Lung (tissue), 12 donors: Measurements from ENCODE around the gene TSPYL1. TPM values are rescaled to one million over a fixed set of nuclear protein-coding genes. Genes with fewer than 3 reads are reported as not detected.

Experiments used
- ATAC-seq: fragments of 200-7000 bp; cut with Tn5 transposase; one replicate; pipeline ENCODE4 v1.9.1; 2020; ENCODE audit warnings: moderate number of reproducible peaks; ENCODE audit not compliant: insufficient read depth, low FRiP score
- DNase-seq, 3 donors: peaks; one replicate each; pipeline ENCODE4 v3.0.0-alpha.2; 2013 to 2017
- H3K27ac ChIP-seq, 2 donors: one replicate each; pipeline ENCODE4 v1.5.1; 2013; ENCODE audit warnings: mild to moderate bottlenecking in 2 of 2, moderate library complexity in 2 of 2, control low read depth in 1 of 2, inconsistent platforms in 1 of 2, low read depth in 1 of 2, low read length in 1 of 2
- H3K27me3 ChIP-seq, 3 donors: one replicate each; pipeline ENCODE4 v1.5.1; 2013; ENCODE audit warnings: low read length in 2 of 3; ENCODE audit not compliant: control insufficient read depth in 3 of 3, insufficient read depth in 3 of 3
- H3K36me3 ChIP-seq, 4 donors: one replicate each; pipeline ENCODE4 v1.5.1; 2013; ENCODE audit warnings: low read length in 4 of 4, mild to moderate bottlenecking in 1 of 4, moderate library complexity in 1 of 4; ENCODE audit not compliant: control insufficient read depth in 4 of 4, insufficient read depth in 4 of 4
- H3K4me1 ChIP-seq, 5 donors: one replicate each; pipeline ENCODE4 v1.5.1; 2013; ENCODE audit warnings: low read length in 5 of 5, mild to moderate bottlenecking in 2 of 5, moderate library complexity in 1 of 5; ENCODE audit not compliant: control insufficient read depth in 5 of 5, insufficient read depth in 5 of 5
- H3K4me3 ChIP-seq: one replicate; pipeline ENCODE4 v1.5.1; 2013; ENCODE audit warnings: mild to moderate bottlenecking, control low read depth, moderate library complexity
- H3K9ac ChIP-seq, 2 donors: one replicate each; pipeline ENCODE4 v1.5.1; 2013; ENCODE audit warnings: low read length in 2 of 2, control low read depth in 1 of 2; ENCODE audit not compliant: insufficient read depth in 1 of 2
- H3K9me3 ChIP-seq, 4 donors: one replicate each; pipeline ENCODE4 v1.5.1; 2013; ENCODE audit warnings: low read length in 3 of 4, mild to moderate bottlenecking in 1 of 4, moderate library complexity in 1 of 4; ENCODE audit not compliant: control insufficient read depth in 4 of 4, insufficient read depth in 3 of 4
- WGBS, 2 donors: extraction: QIAGEN DNeasy Blood & Tissue Kit; methylation state at CpG; one replicate each; pipeline ENCODE4 v1.1.7; 2013; 5-methylcytosine and 5-hydroxymethylcytosine counted together
- polyA plus RNA-seq, 2 donors: library from polyadenylated mRNA; stranded (reverse); fragments of 200-250 nt; gene quantifications; one replicate each; pipeline ENCODE4 v1.2.1, GENCODE V29; 2013
- total RNA-seq, 2 donors: library from RNA; depleted of rRNA in 1 of 2; stranded (reverse); fragments of >200 nt in 1 of 2; gene quantifications; one replicate each; pipeline ENCODE4 v1.2.1, GENCODE V29; 2014 to 2021
- TF ChIP-seq, protein P1 (sequence below): IDR thresholded peaks from 2 replicates; pipeline ENCODE4 v1.5.1; 2012; ENCODE audit warnings: mild to moderate bottlenecking; ENCODE audit errors: control extremely low read depth, extremely low read depth
- donor health status: control.
- donor health status: control.
- donor health status: Bipolar disorder and iron deficiency.
- donor health status: healthy.
- donor health status: DM: yes; HTN: yes; CAD: no.

TSPYL1 gene
- total and polyA plus RNA-seq, 4 donors = 16.3 to 68.8 (median 46.4) TPM

DNA sequence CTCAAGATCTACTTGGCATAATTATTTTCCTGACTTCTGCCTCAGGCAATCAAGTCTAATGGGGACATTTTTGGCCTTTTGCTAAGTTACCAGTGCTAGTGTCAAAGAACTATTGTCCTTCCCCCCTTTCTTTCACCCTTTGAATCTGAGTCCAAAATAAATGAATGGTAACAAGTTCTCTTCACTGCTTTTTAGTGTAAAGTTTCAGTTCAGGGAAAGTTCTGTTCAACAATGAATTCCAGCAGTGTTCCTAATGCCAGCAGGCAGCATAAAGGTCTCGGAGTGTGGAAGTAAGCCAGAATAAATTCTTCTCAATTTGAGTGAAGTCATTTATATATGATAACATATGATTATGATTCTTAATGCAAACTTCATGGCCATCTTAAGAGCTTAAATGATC, 20.8 kb upstream of the TSPYL1 start:
- no peaks in the 10 kb centered on the region for H3K36me3 ChIP-seq
- TF ChIP-seq, protein P1, sequence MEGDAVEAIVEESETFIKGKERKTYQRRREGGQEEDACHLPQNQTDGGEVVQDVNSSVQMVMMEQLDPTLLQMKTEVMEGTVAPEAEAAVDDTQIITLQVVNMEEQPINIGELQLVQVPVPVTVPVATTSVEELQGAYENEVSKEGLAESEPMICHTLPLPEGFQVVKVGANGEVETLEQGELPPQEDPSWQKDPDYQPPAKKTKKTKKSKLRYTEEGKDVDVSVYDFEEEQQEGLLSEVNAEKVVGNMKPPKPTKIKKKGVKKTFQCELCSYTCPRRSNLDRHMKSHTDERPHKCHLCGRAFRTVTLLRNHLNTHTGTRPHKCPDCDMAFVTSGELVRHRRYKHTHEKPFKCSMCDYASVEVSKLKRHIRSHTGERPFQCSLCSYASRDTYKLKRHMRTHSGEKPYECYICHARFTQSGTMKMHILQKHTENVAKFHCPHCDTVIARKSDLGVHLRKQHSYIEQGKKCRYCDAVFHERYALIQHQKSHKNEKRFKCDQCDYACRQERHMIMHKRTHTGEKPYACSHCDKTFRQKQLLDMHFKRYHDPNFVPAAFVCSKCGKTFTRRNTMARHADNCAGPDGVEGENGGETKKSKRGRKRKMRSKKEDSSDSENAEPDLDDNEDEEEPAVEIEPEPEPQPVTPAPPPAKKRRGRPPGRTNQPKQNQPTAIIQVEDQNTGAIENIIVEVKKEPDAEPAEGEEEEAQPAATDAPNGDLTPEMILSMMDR = no peak
- no peaks in the 10 kb centered on the region for H3K27me3 ChIP-seq
- DNase-seq = peak in 1 of 3 donors; percentile 22
- 87 to 98% methylated on average over 1 of the region's 1 CpG for WGBS, 2 donors
- H3K27ac ChIP-seq = no peak overlapping the region
- no peak overlapping the region for H3K4me3 ChIP-seq
- peaks cover 0 to 6% (median 0%) of the 10 kb centered on the region in 5 donors for H3K4me1 ChIP-seq
- H3K9me3 ChIP-seq = peaks cover 0 to 10% (median under 1%) of the 10 kb centered on the region in 4 donors
- no peak for ATAC-seq
- no peak overlapping the region for H3K9ac ChIP-seq

DNA sequence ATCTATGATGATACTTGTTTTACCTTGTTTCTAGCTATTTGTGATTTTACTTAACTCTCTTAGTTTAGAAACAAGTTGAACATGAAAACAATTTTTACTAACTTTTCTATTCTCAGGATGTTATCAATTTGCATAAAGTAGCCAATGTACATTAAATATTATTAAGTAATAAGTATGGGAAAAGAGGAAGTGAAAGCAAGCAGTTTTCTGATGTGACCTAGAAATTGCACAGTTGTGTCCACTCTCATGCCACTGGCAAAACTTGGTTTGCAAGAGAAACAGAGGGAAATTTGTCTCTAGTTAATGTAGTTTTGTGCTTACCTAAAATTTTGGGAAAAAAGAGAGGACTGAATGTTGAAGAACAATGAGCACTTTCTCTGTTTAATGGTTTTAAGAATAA, 19.2 kb upstream of the TSPYL1 start:
- Histone ChIP-seq H3K9me3 (peaks cover 0 to 10% (median under 1%) of the 10 kb centered on the region in 4 donors), H3K4me1 (peaks cover 0 to 6% (median 0%) of the 10 kb centered on the region in 5 donors), H3K27me3 (no peaks in the 10 kb centered on the region), H3K9ac (no peak overlapping the region), H3K36me3 (no peaks in the 10 kb centered on the region), H3K27ac (no peak overlapping the region), H3K4me3 (no peak overlapping the region)
- DNase-seq (no peak), ATAC-seq (no peak)
- TF ChIP-seq, protein P1 = no peak

DNA sequence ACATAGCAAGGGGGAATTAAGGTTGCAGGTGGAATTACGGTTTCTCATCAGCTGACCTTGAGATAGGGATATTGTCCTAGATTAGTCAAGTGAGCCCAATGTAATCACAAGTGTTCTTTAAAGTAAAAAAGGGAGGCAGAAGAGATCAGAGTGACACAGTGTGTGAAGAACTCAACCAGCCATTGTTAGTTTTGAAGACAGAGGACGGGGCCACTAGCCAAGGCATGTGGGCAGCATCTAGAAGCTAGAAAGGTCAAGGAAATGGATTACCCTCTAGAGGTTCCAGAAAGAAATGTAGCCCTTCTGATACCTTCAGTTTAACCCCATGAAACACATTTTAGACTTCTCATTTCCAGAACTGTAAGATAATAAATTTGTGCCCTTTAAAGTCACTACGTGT, 18.5 kb upstream of the TSPYL1 start:
- Histone ChIP-seq H3K27ac (no peak overlapping the region), H3K27me3 (no peaks in the 10 kb centered on the region), H3K36me3 (no peaks in the 10 kb centered on the region), H3K4me1 (peaks cover 0 to 6% (median 0%) of the 10 kb centered on the region in 5 donors), H3K9me3 (peaks cover 0 to 10% (median under 1%) of the 10 kb centered on the region in 4 donors), H3K9ac (no peak overlapping the region), H3K4me3 (no peak overlapping the region)
- TF ChIP-seq, protein P1 = no peak
- ATAC-seq = no peak
- no peak for DNase-seq
- WGBS, 2 donors = 98 to 99% methylated on average over 3 of the region's 3 CpGs

DNA sequence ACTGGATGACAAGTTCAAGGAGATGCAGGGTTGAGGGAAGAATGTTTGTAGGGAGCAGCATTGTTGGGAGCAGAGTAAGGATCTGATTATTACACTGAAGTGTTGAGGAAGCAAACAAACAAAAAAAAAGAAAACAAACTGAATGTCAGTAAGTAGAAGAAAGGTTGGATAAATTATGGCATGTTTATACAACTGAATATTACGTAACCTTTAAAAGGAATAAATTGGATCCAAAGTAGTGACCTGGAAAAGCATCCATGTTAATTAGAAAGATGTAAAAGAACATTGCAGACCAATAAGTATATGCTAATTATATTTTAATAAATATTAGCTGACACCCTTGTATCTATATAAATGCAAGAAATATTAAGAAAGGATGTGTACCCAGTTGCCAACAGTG, 12.8 kb upstream of the TSPYL1 start:
- Histone ChIP-seq H3K9me3 (peaks cover 0 to under 1% (median 0%) of the 10 kb centered on the region in 4 donors), H3K36me3 (no peaks in the 10 kb centered on the region), H3K4me1 (no peaks in the 10 kb centered on the region), H3K27ac (no peak overlapping the region), H3K27me3 (no peaks in the 10 kb centered on the region), H3K4me3 (no peak overlapping the region), H3K9ac (no peak overlapping the region)
- TF ChIP-seq, protein P1 = no peak
- DNase-seq (no peak), ATAC-seq (no peak)
- WGBS, 2 donors = 92 to 96% methylated on average over 1 of the region's 1 CpG
